Loucy (cell line): ENCODE measurements around the gene ALKBH7.

Source experiments
- H2AFZ ChIP-seq: fragments of 200-600 bp; sonication (generic); 2 replicates; pipeline ENCODE4 v1.6.0; 2016; ENCODE audit warnings: antibody characterized with exemption, mild to moderate bottlenecking, low read length, moderate library complexity
- H3F3A ChIP-seq: fragments of 200-600 bp; 2 replicates; pipeline ENCODE4 v1.6.0; 2016; ENCODE audit warnings: antibody characterized with exemption, low read depth, mild to moderate bottlenecking
- H3K27me3 ChIP-seq: fragments of 200-600 bp; sonication (generic); 2 replicates; pipeline ENCODE4 v1.6.1; 2014; ENCODE audit warnings: low read length, mild to moderate bottlenecking; ENCODE audit not compliant: insufficient read depth, poor library complexity, severe bottlenecking
- H3K36me3 ChIP-seq: fragments of 200-600 bp; sonication (generic); 2 replicates; pipeline ENCODE4 v1.6.1; 2016; ENCODE audit warnings: low read length; ENCODE audit not compliant: insufficient read depth
- H3K4me1 ChIP-seq: fragments of 200-600 bp; sonication (generic); 2 replicates; pipeline ENCODE4 v1.5.1; 2014; ENCODE audit warnings: low read length, mild to moderate bottlenecking; ENCODE audit not compliant: insufficient read depth, poor library complexity, severe bottlenecking
- H3K4me2 ChIP-seq: fragments of 200-600 bp; sonication (generic); 2 replicates; pipeline ENCODE4 v1.6.0; 2014; ENCODE audit warnings: antibody characterized with exemption, low read length, low read depth, mild to moderate bottlenecking; ENCODE audit not compliant: poor library complexity, severe bottlenecking
- H3K4me3 ChIP-seq: fragments of 200-600 bp; sonication (generic); 2 replicates; pipeline ENCODE4 v1.5.1; 2014; ENCODE audit warnings: low read length, mild to moderate bottlenecking, mixed read lengths; ENCODE audit not compliant: poor library complexity, severe bottlenecking
- H3K79me2 ChIP-seq: fragments of 200-600 bp; sonication (generic); 2 replicates; pipeline ENCODE4 v1.6.1; 2014; ENCODE audit warnings: low read length; ENCODE audit not compliant: insufficient read depth
- H3K9ac ChIP-seq: fragments of 200-600 bp; sonication (generic); 2 replicates; pipeline ENCODE4 v1.6.0; 2014; ENCODE audit warnings: mild to moderate bottlenecking, low read depth, low read length, moderate library complexity; ENCODE audit not compliant: poor library complexity, severe bottlenecking
- H3K9me2 ChIP-seq: fragments of 200-600 bp; sonication (generic); replicated peaks from 2 replicates; pipeline ENCODE4 v1.6.1; 2016; ENCODE audit warnings: low read depth, low read length, mixed read lengths
- H3K9me3 ChIP-seq: fragments of 200-600 bp; sonication (generic); 2 replicates; pipeline ENCODE4 v1.6.1; 2014; ENCODE audit warnings: mild to moderate bottlenecking, antibody characterized with exemption, low read length, low read depth; ENCODE audit not compliant: insufficient read depth
- H4K20me1 ChIP-seq: fragments of 200-600 bp; sonication (generic); 2 replicates; pipeline ENCODE4 v1.6.0; 2014; ENCODE audit warnings: antibody characterized with exemption, low read length, mild to moderate bottlenecking; ENCODE audit not compliant: insufficient read depth, poor library complexity, severe bottlenecking
- CTCF ChIP-seq: fragments of 200-600 bp; sonication (generic); conservative IDR thresholded peaks from 2 replicates; pipeline ENCODE4 v1.5.1; 2014; ENCODE audit warnings: mild to moderate bottlenecking, antibody characterized with exemption, low read length
- EZH2phosphoT487 ChIP-seq: fragments of 200-600 bp; IDR thresholded peaks from 2 replicates; pipeline ENCODE4 v1.6.1; 2018; ENCODE audit warnings: antibody characterized with exemption, mild to moderate bottlenecking, moderate library complexity, borderline replicate concordance

The ALKBH7 gene

GRCh38 chr19:6373096-6373812, 660 bp downstream of the ALKBH7 start:
- Histone ChIP-seq H3K27me3 (no peaks in the 10 kb centered on the region), H3K79me2 (no peaks in the 10 kb centered on the region), H3F3A (peaks cover 3% of the 10 kb centered on the region; the same call in 1 of the 2 replicates), H3K4me2 (peak overlapping the region; percentile 96), H3K36me3 (peaks cover 4% of the 10 kb centered on the region; the same call in 1 of the 2 replicates), H2AFZ (peak overlapping the region; percentile 85), H3K9ac (peak overlapping the region; percentile 95), H3K4me3 (peak overlapping the region; percentile 85), H3K9me2 (no peaks in the 10 kb centered on the region), H3K9me3 (no peaks in the 10 kb centered on the region), H4K20me1 (peaks cover 12% of the 10 kb centered on the region), H3K4me1 (peaks cover 6% of the 10 kb centered on the region)
- TF ChIP-seq CTCF (no peak), EZH2phosphoT487 (no peak)

- Histone ChIP-seq H3K4me3 (peak overlapping the region; percentile 85), H3K9me2 (no peaks in the 10 kb centered on the region), H3K79me2 (no peaks in the 10 kb centered on the region), H3F3A (peaks cover 3% of the 10 kb centered on the region; the same call in 1 of the 2 replicates), H3K4me2 (peak overlapping the region; percentile 96), H2AFZ (peak overlapping the region; percentile 69; the same call in 1 of the 2 replicates), H3K9ac (peak overlapping the region; percentile 69), H4K20me1 (peaks cover 12% of the 10 kb centered on the region), H3K4me1 (peaks cover 6% of the 10 kb centered on the region), H3K36me3 (no peaks in the 10 kb centered on the region), H3K9me3 (no peaks in the 10 kb centered on the region), H3K27me3 (no peaks in the 10 kb centered on the region)
- TF ChIP-seq CTCF (no peak), EZH2phosphoT487 (no peak)
These were observed 1.2 kb downstream of the ALKBH7 start for GRCh38 chr19:6373813-6374108.

- Histone ChIP-seq H3K36me3 (peaks cover 1% of the 10 kb centered on the region; the same call in 1 of the 2 replicates), H3K9me3 (no peaks in the 10 kb centered on the region), H3F3A (peaks cover 3% of the 10 kb centered on the region; the same call in 1 of the 2 replicates), H3K27me3 (no peaks in the 10 kb centered on the region), H3K4me1 (peaks cover 6% of the 10 kb centered on the region), H3K9me2 (no peaks in the 10 kb centered on the region), H3K4me3 (peak overlapping the region; percentile 85), H2AFZ (no peak overlapping the region), H3K9ac (peak overlapping the region; percentile 69), H3K79me2 (no peaks in the 10 kb centered on the region), H3K4me2 (peak overlapping the region; percentile 96), H4K20me1 (peaks cover 12% of the 10 kb centered on the region)
- TF ChIP-seq EZH2phosphoT487 (no peak), CTCF (no peak)
These were observed 1.6 kb downstream of the ALKBH7 start for GRCh38 chr19:6374161-6374709.
